Fibroblast of lung (primary cell): ENCODE data around the gene RANBP3L.

Experiments
- EZH2 ChIP-seq: IDR thresholded peaks from 2 replicates; pipeline ENCODE4 v1.5.1; 2012; ENCODE audit warnings: low read length, control low read depth, mild to moderate bottlenecking; ENCODE audit errors: missing control alignments
- TF ChIP-seq, protein P1 (sequence below), 2 donors: IDR thresholded peaks in 1 of 2; conservative IDR thresholded peaks in 1 of 2; 1 replicate in 1 of 2; 2 replicates in 1 of 2; pipeline ENCODE4 v1.5.1; 2011 to 2012; ENCODE audit warnings: low read length in 2 of 2, control low read depth in 1 of 2, inconsistent platforms in 1 of 2, low read depth in 1 of 2, mild to moderate bottlenecking in 1 of 2

DNA sequence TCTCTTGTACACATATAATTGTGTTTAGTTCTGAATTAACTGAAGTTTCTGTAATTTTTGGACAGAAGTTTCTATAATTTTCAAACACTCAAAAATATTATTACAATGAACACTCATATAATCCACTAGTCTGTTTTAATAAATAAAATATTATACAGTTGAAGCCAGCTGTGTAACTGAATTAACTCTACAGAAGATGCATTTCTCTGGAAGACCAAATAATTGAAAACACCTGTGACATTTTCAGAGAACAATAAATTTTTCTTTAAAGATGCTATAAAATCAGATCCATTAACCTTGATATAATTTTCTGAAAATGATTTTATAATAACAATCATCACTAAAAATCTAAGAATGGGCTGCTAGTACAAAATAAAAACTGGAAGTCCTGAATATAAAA lies 74.7 kb downstream of the RANBP3L start:
- TF ChIP-seq, protein P1, sequence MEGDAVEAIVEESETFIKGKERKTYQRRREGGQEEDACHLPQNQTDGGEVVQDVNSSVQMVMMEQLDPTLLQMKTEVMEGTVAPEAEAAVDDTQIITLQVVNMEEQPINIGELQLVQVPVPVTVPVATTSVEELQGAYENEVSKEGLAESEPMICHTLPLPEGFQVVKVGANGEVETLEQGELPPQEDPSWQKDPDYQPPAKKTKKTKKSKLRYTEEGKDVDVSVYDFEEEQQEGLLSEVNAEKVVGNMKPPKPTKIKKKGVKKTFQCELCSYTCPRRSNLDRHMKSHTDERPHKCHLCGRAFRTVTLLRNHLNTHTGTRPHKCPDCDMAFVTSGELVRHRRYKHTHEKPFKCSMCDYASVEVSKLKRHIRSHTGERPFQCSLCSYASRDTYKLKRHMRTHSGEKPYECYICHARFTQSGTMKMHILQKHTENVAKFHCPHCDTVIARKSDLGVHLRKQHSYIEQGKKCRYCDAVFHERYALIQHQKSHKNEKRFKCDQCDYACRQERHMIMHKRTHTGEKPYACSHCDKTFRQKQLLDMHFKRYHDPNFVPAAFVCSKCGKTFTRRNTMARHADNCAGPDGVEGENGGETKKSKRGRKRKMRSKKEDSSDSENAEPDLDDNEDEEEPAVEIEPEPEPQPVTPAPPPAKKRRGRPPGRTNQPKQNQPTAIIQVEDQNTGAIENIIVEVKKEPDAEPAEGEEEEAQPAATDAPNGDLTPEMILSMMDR (conservative IDR thresholded peaks at IDR 0.05 in 1 of 2, IDR thresholded peaks at IDR 0.05 in 1 of 2; ENCODE audit: low read depth in 1 of 2, low read length in 2 of 2): no peak
- TF ChIP-seq EZH2: no peak
